HG02798 (cell line): ENCODE measurements around the gene LRRC59.
"Not testable (repeated sequence)": the region's sequence is repeated elsewhere in the genome, so short reads cannot be mapped to it uniquely, and the experiment has no call there.

Experiments
- ATAC-seq: cut with Tn5 transposase; IDR thresholded peaks from one replicate; pipeline ENCODE4 v1.9.1; 2021; ENCODE audit warnings: mild to moderate bottlenecking; ENCODE audit not compliant: unreplicated experiment, poor library complexity

LRRC59 gene

GRCh38 chr17:50424996-50425681 lies 27.8 kb upstream of the LRRC59 start:
- no peak for ATAC-seq

- no peak for ATAC-seq
Measured at GRCh38 chr17:50424246-50424995, 27.1 kb upstream of the LRRC59 start.

- no peak for ATAC-seq
Measured at GRCh38 chr17:50423553-50424159, 26.3 kb upstream of the LRRC59 start.

- ATAC-seq, result no peak
Measured at GRCh38 chr17:50422738-50423137, 25.4 kb upstream of the LRRC59 start.

- no peak for ATAC-seq
Measured at GRCh38 chr17:50421308-50422051, 24.2 kb upstream of the LRRC59 start.

- no peak for ATAC-seq
Measured at GRCh38 chr17:50420419-50421112, 23.2 kb upstream of the LRRC59 start.

GRCh38 chr17:50419577-50419976 lies 22.3 kb upstream of the LRRC59 start:
- ATAC-seq, result not testable (repeated sequence)

GRCh38 chr17:50414808-50415207 lies 17.5 kb upstream of the LRRC59 start:
- ATAC-seq, result no peak

GRCh38 chr17:50412188-50412732 lies 14.9 kb upstream of the LRRC59 start:
- no peak for ATAC-seq

GRCh38 chr17:50407921-50408320 lies 10.6 kb upstream of the LRRC59 start:
- no peak for ATAC-seq

- ATAC-seq, result no peak
Measured at GRCh38 chr17:50406578-50406977, 9.3 kb upstream of the LRRC59 start.

- ATAC-seq, result not testable (repeated sequence)
Measured at GRCh38 chr17:50405351-50405750, 8.0 kb upstream of the LRRC59 start.

GRCh38 chr17:50399591-50399990 lies 2.3 kb upstream of the LRRC59 start:
- not testable (repeated sequence) for ATAC-seq

- ATAC-seq, result not testable (repeated sequence)
Measured at GRCh38 chr17:50398672-50399071, 1.3 kb upstream of the LRRC59 start.

- no peak for ATAC-seq
Measured at GRCh38 chr17:50397919-50398285, 579 bp upstream of the LRRC59 start.

- no peak for ATAC-seq
Measured at GRCh38 chr17:50396261-50397110, 837 bp downstream of the LRRC59 start.

- no peak for ATAC-seq
Measured at GRCh38 chr17:50394711-50395110, 2.6 kb downstream of the LRRC59 start.

GRCh38 chr17:50393700-50394099 lies 3.6 kb downstream of the LRRC59 start:
- ATAC-seq, result no peak

GRCh38 chr17:50392621-50393020 lies 4.7 kb downstream of the LRRC59 start:
- no peak for ATAC-seq
